ENCODE results near the gene ATP8B1. TPM values are rescaled to one million over a fixed set of nuclear protein-coding genes. Genes with fewer than 3 reads are reported as not detected.

ATP8B1 gene
- polyA plus RNA-seq, 3 donors, result 0.02 to 0.11 (median 0.03) TPM

DNA sequence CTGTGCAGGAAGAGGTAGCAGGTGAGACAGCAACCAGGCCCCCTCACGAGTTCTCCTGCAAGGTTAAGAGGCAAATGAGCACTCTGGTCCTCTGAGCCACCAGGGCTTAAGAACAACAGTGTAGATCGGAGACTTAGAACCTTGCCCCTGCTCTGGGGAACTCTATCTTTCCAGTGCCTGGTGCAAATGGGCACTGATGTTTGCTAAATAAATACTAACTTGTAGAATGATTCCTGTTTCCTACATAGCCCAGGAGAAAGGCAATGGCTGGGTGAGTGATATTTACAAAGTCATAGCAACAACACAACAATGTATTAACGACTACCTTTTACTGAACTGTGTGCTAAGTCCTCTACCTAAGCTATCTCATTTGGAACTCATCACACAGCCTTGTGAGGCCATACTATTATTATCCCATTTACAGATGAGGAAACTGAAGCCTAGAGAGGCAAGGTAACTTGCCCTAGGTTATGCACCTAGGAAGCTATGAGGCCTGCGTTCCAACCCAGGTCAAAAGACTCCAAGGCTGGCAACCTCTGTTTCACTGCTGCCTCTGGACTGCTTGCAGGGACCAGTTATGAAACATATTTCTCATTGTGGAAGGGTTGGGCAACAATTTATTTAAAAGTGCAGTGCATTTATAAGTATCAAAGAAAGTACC lies 4.3 kb downstream of the ATP8B1 start:
- TF ChIP-seq, protein P1, sequence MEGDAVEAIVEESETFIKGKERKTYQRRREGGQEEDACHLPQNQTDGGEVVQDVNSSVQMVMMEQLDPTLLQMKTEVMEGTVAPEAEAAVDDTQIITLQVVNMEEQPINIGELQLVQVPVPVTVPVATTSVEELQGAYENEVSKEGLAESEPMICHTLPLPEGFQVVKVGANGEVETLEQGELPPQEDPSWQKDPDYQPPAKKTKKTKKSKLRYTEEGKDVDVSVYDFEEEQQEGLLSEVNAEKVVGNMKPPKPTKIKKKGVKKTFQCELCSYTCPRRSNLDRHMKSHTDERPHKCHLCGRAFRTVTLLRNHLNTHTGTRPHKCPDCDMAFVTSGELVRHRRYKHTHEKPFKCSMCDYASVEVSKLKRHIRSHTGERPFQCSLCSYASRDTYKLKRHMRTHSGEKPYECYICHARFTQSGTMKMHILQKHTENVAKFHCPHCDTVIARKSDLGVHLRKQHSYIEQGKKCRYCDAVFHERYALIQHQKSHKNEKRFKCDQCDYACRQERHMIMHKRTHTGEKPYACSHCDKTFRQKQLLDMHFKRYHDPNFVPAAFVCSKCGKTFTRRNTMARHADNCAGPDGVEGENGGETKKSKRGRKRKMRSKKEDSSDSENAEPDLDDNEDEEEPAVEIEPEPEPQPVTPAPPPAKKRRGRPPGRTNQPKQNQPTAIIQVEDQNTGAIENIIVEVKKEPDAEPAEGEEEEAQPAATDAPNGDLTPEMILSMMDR (IDR thresholded peaks at IDR 0.05), result no peak
- no peak overlapping the region for H2AFZ ChIP-seq (ENCODE audit: insufficient read depth, low read depth, low read length, poor library complexity, severe bottlenecking)
- Mint-ChIP-seq H3K27ac (no peak overlapping the region), H3K4me1 (peaks cover 19% of the 10 kb centered on the region), H3K9me3 (peaks cover 0 to 23% (median 12%) of the 10 kb centered on the region in 7 donors), H3K4me3 (no peak overlapping the region), H3K27me3 (ENCODE audit: low read depth in 3 of 3) (peaks cover 40 to 53% (median 48%) of the 10 kb centered on the region in 3 donors), H3K36me3 (peaks cover 2% of the 10 kb centered on the region in 2 donors)
- no peaks in the 10 kb centered on the region for H3K79me2 ChIP-seq (ENCODE audit: insufficient read depth, low read length)
- 100% methylated on average over 2 of the region's 4 CpGs for WGBS (ENCODE audit: insufficient coverage)
- peaks cover 0 to 5% of the 10 kb centered on the region in 2 donors for H3K9me3 ChIP-seq (replicated peaks in 1 of 2; ENCODE audit: control insufficient read depth in 1 of 2, insufficient read depth in 1 of 2, low read length in 2 of 2)
- H3K9ac ChIP-seq (ENCODE audit: insufficient read depth, low read length, poor library complexity, severe bottlenecking), result no peak overlapping the region
- no peaks in the 10 kb centered on the region for H4K20me1 ChIP-seq (ENCODE audit: insufficient read depth, low read length)
- no peak overlapping the region for H3K4me2 ChIP-seq (replicated peaks; ENCODE audit: extremely low read depth, low read length, poor library complexity, severe bottlenecking)
- DNase-seq, result no peak
- no peaks in the 10 kb centered on the region for H3K36me3 ChIP-seq (replicated peaks in 1 of 2; ENCODE audit: control insufficient read depth in 1 of 2, insufficient read depth in 2 of 2, low read length in 2 of 2)
- H3K27me3 ChIP-seq (ENCODE audit: control insufficient read depth in 2 of 2, insufficient read depth in 2 of 2, low read length in 2 of 2), result peaks cover 39 to 44% of the 10 kb centered on the region in 2 donors
- intact Hi-C loops (cut with micrococcal nuclease), result no loop called here
- H3K4me1 ChIP-seq (ENCODE audit: control insufficient read depth in 1 of 2, insufficient read depth in 2 of 2, low read length in 2 of 2), result peaks cover 20 to 26% of the 10 kb centered on the region in 2 donors
- no peak overlapping the region for H3K4me3 ChIP-seq (replicated peaks in 1 of 3; ENCODE audit: low read depth in 2 of 3, low read length in 3 of 3)
- no peak overlapping the region for H3K27ac ChIP-seq (ENCODE audit: low read depth in 1 of 2, low read length in 2 of 2)

DNA sequence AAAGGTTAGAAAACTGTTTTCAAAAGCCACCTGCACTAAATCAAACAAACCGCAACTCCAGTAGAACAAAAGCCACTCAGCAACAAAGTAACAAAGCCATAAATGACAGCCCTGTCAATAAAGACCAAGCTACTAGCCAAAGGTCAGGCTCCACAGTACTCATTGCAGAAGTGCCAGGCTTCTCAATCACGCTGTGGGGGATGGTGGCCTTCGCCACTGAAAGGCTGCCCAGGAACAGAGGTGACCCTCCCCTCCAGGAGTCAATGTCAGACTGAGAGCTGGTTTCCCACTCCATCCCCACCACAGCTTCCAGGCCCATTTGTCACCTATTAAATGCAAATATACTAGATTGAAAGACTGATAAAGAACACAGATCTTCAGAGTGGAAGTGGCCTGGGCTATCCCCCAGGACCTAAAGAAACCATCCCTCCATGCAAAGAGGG lies 5.9 kb downstream of the ATP8B1 start:
- Histone ChIP-seq H3K4me1 (ENCODE audit: control insufficient read depth in 1 of 2, insufficient read depth in 2 of 2, low read length in 2 of 2) (peaks cover 8 to 10% of the 10 kb centered on the region in 2 donors), H3K4me2 (replicated peaks; ENCODE audit: extremely low read depth, low read length, poor library complexity, severe bottlenecking) (no peak overlapping the region), H3K9ac (ENCODE audit: insufficient read depth, low read length, poor library complexity, severe bottlenecking) (no peak overlapping the region), H3K79me2 (ENCODE audit: insufficient read depth, low read length) (no peaks in the 10 kb centered on the region), H3K27ac (ENCODE audit: low read depth in 1 of 2, low read length in 2 of 2) (no peak overlapping the region), H3K9me3 (replicated peaks in 1 of 2; ENCODE audit: control insufficient read depth in 1 of 2, insufficient read depth in 1 of 2, low read length in 2 of 2) (no peaks in the 10 kb centered on the region), H3K27me3 (ENCODE audit: control insufficient read depth in 2 of 2, insufficient read depth in 2 of 2, low read length in 2 of 2) (peaks cover 27 to 30% of the 10 kb centered on the region in 2 donors), H3K4me3 (replicated peaks in 1 of 3; ENCODE audit: low read depth in 2 of 3, low read length in 3 of 3) (no peak overlapping the region), H3K36me3 (replicated peaks in 1 of 2; ENCODE audit: control insufficient read depth in 1 of 2, insufficient read depth in 2 of 2, low read length in 2 of 2) (no peaks in the 10 kb centered on the region), H4K20me1 (ENCODE audit: insufficient read depth, low read length) (no peaks in the 10 kb centered on the region), H2AFZ (ENCODE audit: insufficient read depth, low read depth, low read length, poor library complexity, severe bottlenecking) (no peak overlapping the region)
- Mint-ChIP-seq H3K27ac (no peak overlapping the region), H3K4me1 (peaks cover 16% of the 10 kb centered on the region), H3K27me3 (ENCODE audit: low read depth in 3 of 3) (peaks cover 34 to 43% (median 39%) of the 10 kb centered on the region in 3 donors), H3K4me3 (no peak overlapping the region), H3K9me3 (peaks cover 0 to 18% (median 9%) of the 10 kb centered on the region in 7 donors), H3K36me3 (peaks cover 2% of the 10 kb centered on the region in 2 donors)
- DNase-seq, result no peak
- intact Hi-C loops (cut with micrococcal nuclease), result no loop called here
- TF ChIP-seq, protein P1 (IDR thresholded peaks at IDR 0.05), result no peak
- no CpG with 5 or more reads among the region's 3 CpGs for WGBS (ENCODE audit: insufficient coverage)

Measured in CD14-positive monocyte (primary cell).